Activated CD4-positive, alpha-beta memory T cell treated with anti-CD3 and anti-CD28 coated beads for 36 hours (primary cell): ENCODE measurements around the gene TET3. TPM values are rescaled to one million over a fixed set of nuclear protein-coding genes. Genes with fewer than 3 reads are reported as not detected.
"Not testable (repeated sequence)": the region's sequence is repeated elsewhere in the genome, so short reads cannot be mapped to it uniquely, and the experiment has no call there.

Source experiments
- CTCF ChIA-PET: fragments of 350-600 bp; sonication (Branson Sonifier 250); formaldehyde crosslinking; loops from one replicate; lab custom pipeline; 2021; ENCODE audit warnings: antibody characterized with exemption, inconsistent platforms; lab: Charles Lee
- POLR2A ChIA-PET: fragments of 350-600 bp; sonication (Branson Sonifier 250); formaldehyde crosslinking; loops from one replicate; lab custom pipeline; 2021; ENCODE audit warnings: antibody characterized with exemption; lab: Charles Lee
- DNase-seq: peaks from one replicate; pipeline ENCODE4 v3.0.0-alpha.2; 2020
- H3K27ac Mint-ChIP-seq: one replicate; pipeline ENCODE4 v1.8.0; 2021; ENCODE audit warnings: mixed read lengths
- H3K27me3 Mint-ChIP-seq: one replicate; pipeline ENCODE4 v1.8.0; 2021; ENCODE audit warnings: mixed read lengths
- H3K36me3 Mint-ChIP-seq: one replicate; pipeline ENCODE4 v1.8.0; 2021; ENCODE audit warnings: mixed read lengths
- H3K4me1 Mint-ChIP-seq: one replicate; pipeline ENCODE4 v1.8.0; 2021; ENCODE audit warnings: low read depth, mixed read lengths
- H3K4me3 Mint-ChIP-seq: one replicate; pipeline ENCODE4 v1.8.0; 2021; ENCODE audit warnings: mild to moderate bottlenecking, mixed read lengths
- H3K9me3 Mint-ChIP-seq: one replicate; pipeline ENCODE4 v1.8.0; 2021; ENCODE audit warnings: mixed read lengths
- intact Hi-C: fragments of 100-400 bp; cut with micrococcal nuclease; formaldehyde crosslinking; loops from one replicate; pipeline ENCODE4 v1.15.1; 2023
- total RNA-seq, 2 experiments: library from RNA; stranded (reverse); gene quantifications; one replicate each; pipeline ENCODE4 v1.2.3, GENCODE V29; 2021

Gene TET3
- total RNA-seq = 10 to 100 TPM; 10.5 to 11.8 TPM

- ChIA-PET POLR2A (interaction anchor here (1.2 to 3.2 kb wide), 5 partner anchors 9 to 156 kb away, joined by 3 to 11 read pairs (median 4); partner anchors contain the start of genes DGUOK and STAMBP), CTCF (no interaction called here)
- peaks cover 72% of the 10 kb centered on the region for H3K4me1 Mint-ChIP-seq
- peak within 1 kb of the TSS; percentile 95 for H3K27ac Mint-ChIP-seq
- DNase-seq = peak; percentile 70
- H3K4me3 Mint-ChIP-seq = peak within 1 kb of the TSS; percentile 82
- H3K27me3 Mint-ChIP-seq = no peaks in the 10 kb centered on the region
- no peaks in the 10 kb centered on the region for H3K9me3 Mint-ChIP-seq
- H3K36me3 Mint-ChIP-seq = peaks cover 17% of the 10 kb centered on the region
- intact Hi-C loops = no loop called here
Measured at GRCh38 chr2:73984203-73984921, at the start of gene TET3. TSS of gene TET3 (plus strand) at chr2:73984910. CDS start at chr2:73986404, 1,494 bp downstream.

GRCh38 chr2:73935641-73936040, 49.1 kb upstream of the TET3 start:
- ChIA-PET CTCF (interaction anchor here (1.5 to 1.6 kb wide), 2 partner anchors 39 to 109 kb away, joined by 4 read pairs; no protein-coding TSS in a partner anchor), POLR2A (no interaction called here)
- Mint-ChIP-seq H3K4me3 (no peak overlapping the region), H3K36me3 (peaks cover 33% of the 10 kb centered on the region), H3K27me3 (no peaks in the 10 kb centered on the region), H3K27ac (no peak overlapping the region), H3K9me3 (no peaks in the 10 kb centered on the region), H3K4me1 (peaks cover 86% of the 10 kb centered on the region)
- intact Hi-C loops = loop anchor here (5.0 kb wide), 1 partner anchor 38 kb away; no protein-coding TSS in a partner anchor
- no peak for DNase-seq

- ChIA-PET POLR2A (interaction anchor here (0.8 to 1.3 kb wide), 3 partner anchors 12 to 51 kb away, joined by 4 read pairs; no protein-coding TSS in a partner anchor), CTCF (interaction anchor here (1.3 to 2.1 kb wide), 4 partner anchors 10 to 398 kb away, joined by 3 to 6 read pairs (median 4); partner anchors contain the start of gene DGUOK)
- no peaks in the 10 kb centered on the region for H3K9me3 Mint-ChIP-seq
- H3K4me1 Mint-ChIP-seq = peaks cover 82% of the 10 kb centered on the region
- H3K36me3 Mint-ChIP-seq = peaks cover 42% of the 10 kb centered on the region
- H3K27me3 Mint-ChIP-seq = no peaks in the 10 kb centered on the region
- H3K4me3 Mint-ChIP-seq = no peak overlapping the region
- intact Hi-C loops = loop anchor here (5.0 kb wide), 1 partner anchor 40 kb away; no protein-coding TSS in a partner anchor
- no peak overlapping the region for H3K27ac Mint-ChIP-seq
- DNase-seq = no peak
Measured at GRCh38 chr2:73937103-73937885, 47.4 kb upstream of the TET3 start.

- Mint-ChIP-seq H3K9me3 (no peaks in the 10 kb centered on the region), H3K36me3 (peaks cover 44% of the 10 kb centered on the region), H3K27ac (no peak overlapping the region)
Measured at GRCh38 chr2:73937899-73938298, 46.8 kb upstream of the TET3 start.

GRCh38 chr2:73938718-73939352, 45.9 kb upstream of the TET3 start:
- Mint-ChIP-seq H3K4me1 (peaks cover 82% of the 10 kb centered on the region), H3K36me3 (peaks cover 39% of the 10 kb centered on the region), H3K27ac (peak overlapping the region; percentile 73), H3K9me3 (no peaks in the 10 kb centered on the region), H3K4me3 (no peak overlapping the region), H3K27me3 (no peaks in the 10 kb centered on the region)
- ChIA-PET POLR2A (interaction anchor here (0.5 to 1.7 kb wide), 5 partner anchors 9 to 48 kb away, joined by 3 to 13 read pairs (median 5); partner anchors contain the start of gene DGUOK), CTCF (interaction anchor here (0.9 to 2.1 kb wide), 7 partner anchors 26 to 453 kb away, joined by 3 to 6 read pairs (median 4); partner anchors contain the start of gene STAMBP)
- peak; percentile 39 for DNase-seq
- intact Hi-C loops = loop anchor here (1.0 to 5.0 kb wide), 5 partner anchors 24 to 108 kb away; no protein-coding TSS in a partner anchor

More at GRCh38 chr2:73937899-73938298, 46.8 kb upstream of the TET3 start:
- peaks cover 82% of the 10 kb centered on the region for H3K4me1 Mint-ChIP-seq
- intact Hi-C loops = loop anchor here (2.0 to 5.0 kb wide), 2 partner anchors 41 to 79 kb away; no protein-coding TSS in a partner anchor
- no peak for DNase-seq
- CTCF ChIA-PET = interaction anchor here (1.3 to 2.1 kb wide), 3 partner anchors 11 to 397 kb away, joined by 3 to 6 read pairs (median 3); partner anchors contain the start of gene DGUOK
- POLR2A ChIA-PET = interaction anchor here (1.3 to 1.7 kb wide), 2 partner anchors 11 to 12 kb away, joined by 4 to 13 read pairs; partner anchors contain the start of gene DGUOK
- no peaks in the 10 kb centered on the region for H3K27me3 Mint-ChIP-seq
- no peak overlapping the region for H3K4me3 Mint-ChIP-seq

- POLR2A ChIA-PET = interaction anchor here (0.9 to 1.7 kb wide), 4 partner anchors 10 to 46 kb away, joined by 4 to 13 read pairs (median 5); partner anchors contain the start of gene DGUOK
- Mint-ChIP-seq H3K27me3 (no peaks in the 10 kb centered on the region), H3K9me3 (no peaks in the 10 kb centered on the region), H3K4me1 (peaks cover 85% of the 10 kb centered on the region), H3K36me3 (peaks cover 39% of the 10 kb centered on the region), H3K4me3 (no peak overlapping the region), H3K27ac (peak overlapping the region; percentile 73)
- intact Hi-C loops = loop anchor here (1.0 to 5.0 kb wide), 5 partner anchors 24 to 108 kb away; no protein-coding TSS in a partner anchor
- CTCF ChIA-PET = interaction anchor here (0.9 to 2.1 kb wide), 6 partner anchors 25 to 115 kb away, joined by 3 to 6 read pairs (median 4); partner anchors contain the start of gene STAMBP
- peak; percentile 56 for DNase-seq
Measured at GRCh38 chr2:73939419-73939818, 45.3 kb upstream of the TET3 start.

- H3K27me3 Mint-ChIP-seq, intact Hi-C loops, DNase-seq, H3K4me3 Mint-ChIP-seq, H3K27ac Mint-ChIP-seq, POLR2A ChIA-PET, H3K9me3 Mint-ChIP-seq, CTCF ChIA-PET: not testable (repeated sequence)
- Mint-ChIP-seq H3K36me3 (peaks cover 46% of the 10 kb centered on the region), H3K4me1 (peaks cover 90% of the 10 kb centered on the region)
Measured at GRCh38 chr2:73940066-73940465, 44.6 kb upstream of the TET3 start.

- ChIA-PET POLR2A (no interaction called here), CTCF (interaction anchor here (0.6 kb wide), 1 partner anchor 21 kb away, joined by 3 read pairs; no protein-coding TSS in a partner anchor)
- no peak overlapping the region for H3K27ac Mint-ChIP-seq
- H3K4me3 Mint-ChIP-seq = no peak overlapping the region
- H3K27me3 Mint-ChIP-seq = no peaks in the 10 kb centered on the region
- peaks cover 47% of the 10 kb centered on the region for H3K36me3 Mint-ChIP-seq
- H3K4me1 Mint-ChIP-seq = peaks cover 80% of the 10 kb centered on the region
- intact Hi-C loops = no loop called here
- no peaks in the 10 kb centered on the region for H3K9me3 Mint-ChIP-seq
- DNase-seq = no peak
Measured at GRCh38 chr2:73942664-73943063, 42.0 kb upstream of the TET3 start.

- POLR2A ChIA-PET = interaction anchor here (0.8 to 1.3 kb wide), 5 partner anchors 11 to 116 kb away, joined by 3 to 5 read pairs (median 3); partner anchors contain the start of gene DGUOK
- intact Hi-C loops = loop anchor here (1.0 kb wide), 1 partner anchor 19 kb away; no protein-coding TSS in a partner anchor
- Mint-ChIP-seq H3K27me3 (no peaks in the 10 kb centered on the region), H3K4me1 (peaks cover 75% of the 10 kb centered on the region), H3K36me3 (peaks cover 45% of the 10 kb centered on the region), H3K9me3 (no peaks in the 10 kb centered on the region), H3K27ac (peak overlapping the region; percentile 1), H3K4me3 (no peak overlapping the region)
- CTCF ChIA-PET = interaction anchor here (0.7 to 1.3 kb wide), 4 partner anchors 37 to 494 kb away, joined by 3 to 4 read pairs (median 3); no protein-coding TSS in a partner anchor
- peak; percentile 70 for DNase-seq
Measured at GRCh38 chr2:73944714-73945113, 40.0 kb upstream of the TET3 start.

GRCh38 chr2:73946215-73946614, 38.5 kb upstream of the TET3 start:
- Mint-ChIP-seq H3K4me3 (no peak overlapping the region), H3K4me1 (peaks cover 75% of the 10 kb centered on the region)
- intact Hi-C loops = no loop called here

GRCh38 chr2:73946666-73947065, 38.0 kb upstream of the TET3 start:
- Mint-ChIP-seq H3K4me1 (peaks cover 76% of the 10 kb centered on the region), H3K27ac (no peak overlapping the region), H3K9me3 (no peaks in the 10 kb centered on the region), H3K4me3 (no peak overlapping the region), H3K27me3 (no peaks in the 10 kb centered on the region), H3K36me3 (peaks cover 47% of the 10 kb centered on the region)
- intact Hi-C loops = no loop called here
- ChIA-PET CTCF (no interaction called here), POLR2A (no interaction called here)
- DNase-seq = no peak

More at GRCh38 chr2:73946215-73946614, 38.5 kb upstream of the TET3 start:
- H3K27me3 Mint-ChIP-seq = no peaks in the 10 kb centered on the region
- no peaks in the 10 kb centered on the region for H3K9me3 Mint-ChIP-seq
- H3K27ac Mint-ChIP-seq = no peak overlapping the region
- CTCF ChIA-PET = no interaction called here
- POLR2A ChIA-PET = no interaction called here
- H3K36me3 Mint-ChIP-seq = peaks cover 45% of the 10 kb centered on the region
- no peak for DNase-seq
